NCI-H1105 (cell line): ENCODE results near the gene EHD1.

Experiments used
- DNase-seq: peaks from one replicate; lab custom pipeline; 2025; lab: John Stamatoyannopoulos, UW

The EHD1 gene

GRCh38 chr11:64909653-64910343 is 31.4 kb upstream of the EHD1 start:
- no peak for DNase-seq

- DNase-seq: no peak
Measured at GRCh38 chr11:64908766-64909165, 30.3 kb upstream of the EHD1 start.

GRCh38 chr11:64906314-64906635 is 27.9 kb upstream of the EHD1 start:
- no peak for DNase-seq

- DNase-seq: no peak
Measured at GRCh38 chr11:64905516-64906313, 27.3 kb upstream of the EHD1 start.

- DNase-seq: no peak
Measured at GRCh38 chr11:64903291-64903833, 24.9 kb upstream of the EHD1 start.

GRCh38 chr11:64902102-64902900 is 23.9 kb upstream of the EHD1 start:
- DNase-seq: no peak

- DNase-seq: no peak
Measured at GRCh38 chr11:64900774-64901173, 22.4 kb upstream of the EHD1 start.

- no peak for DNase-seq
Measured at GRCh38 chr11:64900263-64900678, 21.9 kb upstream of the EHD1 start.

- no peak for DNase-seq
Measured at GRCh38 chr11:64898541-64898940, 20.1 kb upstream of the EHD1 start.

- no peak for DNase-seq
Measured at GRCh38 chr11:64898076-64898445, 19.6 kb upstream of the EHD1 start.

GRCh38 chr11:64897381-64898075 is 19.1 kb upstream of the EHD1 start:
- no peak for DNase-seq

GRCh38 chr11:64896448-64897022 is 18.1 kb upstream of the EHD1 start:
- no peak for DNase-seq

- no peak for DNase-seq
Measured at GRCh38 chr11:64894812-64895452, 16.5 kb upstream of the EHD1 start.

- DNase-seq: peak; percentile 78
Measured at GRCh38 chr11:64894070-64894811, 15.8 kb upstream of the EHD1 start.

GRCh38 chr11:64893194-64894069 is 15.0 kb upstream of the EHD1 start:
- DNase-seq: no peak

GRCh38 chr11:64892838-64893193 is 14.4 kb upstream of the EHD1 start:
- no peak for DNase-seq

- DNase-seq: no peak
Measured at GRCh38 chr11:64892411-64892831, 14.0 kb upstream of the EHD1 start.

- no peak for DNase-seq
Measured at GRCh38 chr11:64891880-64892279, 13.5 kb upstream of the EHD1 start.

GRCh38 chr11:64891215-64891848 is 12.9 kb upstream of the EHD1 start:
- DNase-seq: no peak
